GM21528 (cell line): Measurements from ENCODE around the gene PRR19.

Source experiments
- ATAC-seq: cut with Tn5 transposase; IDR thresholded peaks from one replicate; pipeline ENCODE4 v1.9.1; 2021; ENCODE audit warnings: mild to moderate bottlenecking, moderate library complexity; ENCODE audit not compliant: unreplicated experiment, low FRiP score

The PRR19 gene

DNA sequence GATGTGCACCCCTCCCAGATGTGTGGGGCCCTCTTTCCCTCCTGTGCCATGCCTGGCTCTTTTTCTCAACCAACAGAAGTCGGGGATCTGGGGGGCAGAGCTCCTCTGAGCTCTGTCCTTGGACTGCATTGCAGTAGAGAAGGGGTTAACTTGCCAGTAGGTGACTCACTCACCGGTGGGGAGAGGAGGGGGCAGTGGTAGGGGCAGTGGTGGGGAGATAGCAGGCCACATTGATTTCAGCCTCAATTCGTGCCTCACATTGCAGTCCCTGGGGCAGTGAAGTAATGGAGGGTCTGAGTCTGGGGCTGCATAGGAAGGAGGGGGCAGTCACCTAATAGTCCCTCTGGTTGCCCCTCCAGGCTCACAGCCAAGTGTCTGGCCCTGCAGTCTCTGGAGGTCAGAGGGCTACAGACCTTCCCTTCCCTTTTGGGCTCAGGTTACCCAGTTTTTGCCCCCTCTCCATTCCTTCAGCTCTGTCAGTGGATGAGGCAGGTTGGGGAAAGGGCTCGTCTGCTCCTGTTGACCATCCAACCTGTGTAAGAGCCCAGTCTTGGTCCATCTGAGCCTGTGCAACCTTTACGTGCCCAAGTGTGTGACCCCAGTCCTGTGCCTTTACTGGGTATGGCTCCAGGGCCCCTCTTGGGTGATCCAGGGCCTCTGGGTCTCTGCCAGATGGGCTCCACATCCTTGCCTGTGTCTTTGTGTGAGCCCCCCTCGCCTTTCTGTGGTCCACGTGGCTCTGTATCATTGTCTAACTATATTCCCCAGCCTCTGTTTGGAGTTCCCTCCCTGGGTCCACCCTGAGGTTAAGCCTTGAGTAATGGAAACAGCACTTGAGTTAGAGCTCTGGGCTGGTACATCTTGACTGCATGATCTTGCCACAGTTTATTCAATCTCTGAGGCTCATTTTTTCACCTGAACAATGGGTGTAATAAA is 19.8 kb upstream of the PRR19 start:
- ATAC-seq = no peak

DNA sequence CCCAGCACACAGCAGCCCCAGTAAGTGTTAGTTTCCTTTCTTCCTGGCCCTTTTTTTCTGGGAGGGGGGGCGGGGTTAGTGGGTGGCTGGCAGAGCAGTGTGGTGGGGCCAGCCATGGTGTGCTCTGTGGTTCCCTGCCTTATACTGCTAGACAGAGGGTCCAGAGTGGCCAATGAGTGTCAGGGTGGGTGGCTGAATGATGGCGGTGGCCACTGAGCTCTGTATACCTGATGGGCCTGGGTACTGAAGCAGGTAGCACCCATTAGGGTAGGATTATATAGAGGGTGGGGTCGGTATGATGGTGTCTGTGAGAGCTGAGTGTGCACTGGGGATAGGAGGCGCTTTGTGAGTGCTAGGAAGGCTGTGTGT is 19.1 kb upstream of the PRR19 start:
- ATAC-seq = peak; percentile 0

DNA sequence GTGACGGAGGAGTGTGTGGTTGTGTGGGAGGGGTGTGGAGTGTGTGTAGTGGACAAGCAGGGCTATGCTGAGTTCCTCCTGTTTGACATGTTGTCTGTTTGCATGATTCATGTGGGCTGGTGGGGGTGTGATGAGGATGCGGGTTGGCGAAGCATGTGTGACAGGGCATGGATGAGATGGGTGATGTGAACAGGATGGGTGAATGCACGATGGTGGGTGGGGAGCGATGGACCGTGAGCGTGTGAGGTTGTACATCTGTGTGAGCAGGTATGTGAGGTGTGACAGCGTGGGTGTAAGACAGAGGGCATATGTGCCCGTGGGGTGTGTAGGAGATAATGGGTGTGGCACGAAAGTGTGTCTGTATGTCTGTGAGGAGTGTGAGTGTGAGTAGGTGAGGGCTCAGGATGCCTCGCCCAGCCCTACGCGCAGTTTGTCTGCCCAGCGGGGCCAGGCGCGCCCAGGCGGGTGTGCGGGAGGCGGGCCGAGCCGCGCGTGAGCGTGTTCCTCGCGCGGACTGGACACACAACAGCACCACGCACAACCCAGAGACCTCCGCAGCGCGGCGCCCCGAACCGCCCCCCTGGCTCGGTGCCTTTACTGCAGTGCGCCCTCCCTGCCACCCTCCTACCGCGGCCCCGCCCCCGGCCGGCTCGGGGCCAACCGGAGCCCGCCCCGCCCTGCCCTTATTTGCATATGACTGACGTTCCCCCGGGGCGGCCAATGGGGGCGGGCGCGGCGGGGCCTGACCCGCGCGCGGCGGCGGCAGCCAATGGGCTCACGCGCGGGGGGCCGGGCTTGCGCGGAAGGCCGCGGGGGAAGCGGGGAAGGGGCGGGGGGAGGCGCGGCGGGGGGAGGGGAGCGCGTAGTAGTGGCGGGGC is 18.5 kb upstream of the PRR19 start:
- peak; percentile 43 for ATAC-seq

DNA sequence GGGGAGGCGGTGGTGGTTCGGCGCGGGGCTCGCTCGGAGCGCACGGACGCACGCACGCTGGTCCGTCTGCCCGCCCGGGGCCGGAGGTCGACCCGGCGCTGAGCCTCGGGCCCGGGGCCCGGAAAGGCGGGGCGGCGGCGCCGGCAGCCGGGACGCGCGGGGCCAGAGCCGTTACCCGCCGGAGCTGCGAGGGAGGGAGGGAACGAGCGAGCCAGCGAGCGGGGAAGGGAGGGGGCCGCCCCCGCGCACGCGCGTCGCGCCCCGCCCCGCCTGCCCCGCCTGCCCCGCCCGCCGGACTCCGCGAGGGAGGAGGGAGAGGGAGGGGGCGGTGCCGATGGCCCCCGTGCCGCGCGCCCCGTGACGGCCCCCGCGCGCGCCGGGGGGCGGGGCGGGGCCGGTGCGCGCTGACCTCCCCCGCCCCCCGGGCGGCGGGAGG is 17.8 kb upstream of the PRR19 start:
- ATAC-seq = peak; percentile 31

DNA sequence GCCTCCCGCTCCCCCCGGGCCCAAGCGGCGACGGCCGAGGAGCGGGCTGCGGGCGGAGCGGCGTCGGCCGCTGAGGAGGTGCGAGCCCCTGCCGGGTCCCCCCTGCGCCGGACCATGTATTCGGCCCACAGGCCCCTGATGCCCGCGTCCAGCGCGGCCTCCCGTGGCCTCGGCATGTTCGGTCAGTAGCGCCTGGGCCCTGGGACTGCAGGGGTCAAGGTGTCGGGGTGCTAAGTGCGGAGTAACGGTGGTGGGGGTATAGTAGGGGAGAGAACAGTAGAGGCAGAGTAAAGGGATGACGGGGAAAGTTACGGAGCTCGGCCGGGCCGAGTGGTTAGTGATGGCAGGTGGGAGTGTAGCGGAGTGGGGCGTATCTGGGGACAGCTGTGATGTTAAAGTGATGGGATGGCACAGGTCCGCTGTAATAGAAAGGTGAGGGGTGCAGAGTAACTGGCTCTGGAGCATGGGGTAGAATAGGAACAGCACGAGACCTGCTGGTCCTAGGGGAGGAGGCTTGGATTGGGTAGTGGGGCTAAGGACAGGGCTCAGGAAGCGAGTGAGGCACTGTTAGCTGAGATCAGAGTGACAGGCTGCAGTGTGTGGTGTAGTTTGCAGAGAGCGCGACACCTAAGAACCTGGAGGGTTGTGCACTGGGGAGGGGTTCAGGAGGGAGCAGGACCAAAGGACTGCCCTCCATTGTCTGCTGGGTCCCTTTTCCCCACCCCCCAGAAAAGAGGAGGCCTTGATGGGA is 17.2 kb upstream of the PRR19 start:
- ATAC-seq = no peak

DNA sequence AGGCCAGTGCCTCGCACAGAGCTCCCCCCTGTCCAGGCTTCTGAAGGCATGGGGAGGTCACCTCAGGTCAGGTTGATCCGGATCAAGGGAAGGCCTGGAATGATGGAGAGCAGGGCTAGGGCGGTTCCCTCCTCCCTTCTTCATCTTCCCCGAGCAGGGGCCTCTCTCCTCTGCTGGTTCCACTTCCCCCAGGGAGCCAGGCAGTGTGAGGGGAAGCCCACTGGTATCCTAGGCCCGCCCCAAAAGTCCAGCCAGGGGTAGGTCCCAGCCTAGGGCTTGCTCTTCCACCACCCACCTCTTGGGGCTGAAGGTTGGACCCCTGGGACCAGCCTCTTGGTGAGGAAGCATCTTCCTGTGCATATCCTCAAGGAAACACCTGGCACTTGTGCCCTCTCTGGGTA is 16.4 kb upstream of the PRR19 start:
- no peak for ATAC-seq

DNA sequence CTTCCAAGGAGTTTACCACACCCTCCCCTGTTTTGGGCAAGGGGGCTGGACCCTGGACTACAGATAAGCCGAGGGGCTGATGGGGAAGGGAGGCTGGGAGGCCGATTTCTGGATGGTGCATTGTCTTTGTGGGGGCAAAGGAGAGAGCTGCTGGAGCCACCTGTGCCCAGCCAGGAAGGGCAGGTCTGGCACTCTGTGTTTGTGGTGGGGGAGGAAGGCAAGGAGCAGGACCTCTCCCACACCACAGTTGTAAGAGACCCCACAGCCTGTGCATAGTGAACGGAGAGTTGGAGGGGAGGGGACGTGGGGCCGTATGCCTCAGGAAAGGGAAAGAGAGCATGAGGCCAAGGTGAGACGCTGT is 16.0 kb upstream of the PRR19 start:
- no peak for ATAC-seq

DNA sequence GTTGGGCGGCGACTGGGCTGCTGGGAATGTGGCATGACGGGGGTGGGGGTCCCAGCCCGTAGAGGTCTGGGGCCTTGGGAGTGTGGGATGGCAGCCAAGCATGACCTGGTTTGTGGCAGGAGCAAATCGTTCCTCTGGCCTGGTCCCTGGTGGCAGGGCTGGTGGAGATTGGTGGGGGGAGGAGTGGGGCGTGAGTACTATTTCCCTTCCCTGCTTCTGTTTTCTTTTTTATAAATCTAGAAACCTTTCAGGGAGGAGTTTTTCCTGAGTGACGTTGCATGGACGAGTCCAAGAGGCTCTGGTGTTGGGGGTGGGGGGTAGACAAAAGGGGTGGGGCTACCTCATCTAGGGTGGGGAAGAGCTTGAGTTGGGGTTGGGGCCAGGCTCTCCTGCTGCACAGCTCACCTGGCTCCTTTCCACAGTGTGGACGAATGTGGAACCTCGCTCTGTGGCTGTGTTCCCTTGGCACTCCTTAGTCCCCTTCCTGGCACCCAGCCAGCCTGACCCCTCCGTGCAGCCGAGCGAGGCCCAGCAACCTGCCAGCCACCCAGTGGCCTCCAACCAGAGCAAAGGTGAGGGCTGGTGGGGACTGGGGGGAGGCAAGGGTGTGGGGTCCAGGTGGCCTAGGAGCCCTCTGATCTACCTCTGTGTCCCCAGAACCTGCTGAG is 15.4 kb upstream of the PRR19 start:
- ATAC-seq = no peak

DNA sequence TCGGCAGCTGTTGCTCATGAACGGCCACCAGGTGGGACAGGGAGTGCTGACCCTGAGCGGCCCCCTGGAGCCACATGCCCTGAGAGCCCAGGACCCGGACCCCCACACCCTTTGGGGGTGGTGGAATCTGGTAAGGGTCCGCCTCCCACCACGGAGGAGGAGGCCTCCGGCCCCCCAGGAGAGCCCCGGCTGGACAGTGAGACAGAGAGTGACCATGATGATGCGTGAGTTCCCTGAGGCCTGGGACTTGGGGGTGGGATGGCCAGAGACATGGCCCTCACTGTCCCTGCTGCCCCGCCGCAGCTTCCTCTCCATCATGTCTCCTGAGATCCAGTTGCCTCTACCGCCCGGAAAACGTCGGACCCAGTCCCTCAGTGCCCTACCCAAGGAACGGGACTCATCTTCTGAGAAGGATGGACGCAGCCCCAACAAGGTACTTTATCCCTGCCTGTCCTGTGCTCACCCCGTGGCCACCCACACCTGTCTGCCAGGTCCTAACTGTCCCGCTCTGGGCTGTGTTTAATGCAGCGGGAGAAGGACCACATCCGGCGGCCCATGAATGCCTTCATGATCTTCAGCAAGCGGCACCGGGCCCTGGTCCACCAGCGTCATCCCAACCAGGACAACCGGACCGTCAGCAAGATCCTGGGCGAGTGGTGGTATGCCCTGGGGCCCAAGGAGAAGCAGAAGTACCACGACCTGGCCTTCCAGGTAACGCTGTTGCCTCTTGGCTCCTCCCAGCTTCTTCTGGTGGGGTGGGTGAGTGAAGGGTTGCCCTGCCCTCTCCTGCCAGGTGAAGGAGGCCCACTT is 14.7 kb upstream of the PRR19 start:
- ATAC-seq = no peak

DNA sequence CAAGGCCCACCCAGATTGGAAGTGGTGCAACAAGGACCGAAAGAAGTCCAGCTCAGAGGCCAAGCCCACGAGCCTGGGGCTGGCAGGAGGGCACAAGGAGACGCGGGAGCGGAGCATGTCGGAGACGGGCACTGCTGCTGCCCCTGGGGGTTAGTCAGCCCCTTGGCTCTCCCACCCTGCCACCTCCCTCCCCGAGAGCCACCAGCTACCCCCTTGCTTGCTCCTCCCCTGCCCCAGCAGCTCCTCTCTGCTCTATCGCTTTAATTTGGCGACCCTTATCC is 14.2 kb upstream of the PRR19 start:
- ATAC-seq = no peak

DNA sequence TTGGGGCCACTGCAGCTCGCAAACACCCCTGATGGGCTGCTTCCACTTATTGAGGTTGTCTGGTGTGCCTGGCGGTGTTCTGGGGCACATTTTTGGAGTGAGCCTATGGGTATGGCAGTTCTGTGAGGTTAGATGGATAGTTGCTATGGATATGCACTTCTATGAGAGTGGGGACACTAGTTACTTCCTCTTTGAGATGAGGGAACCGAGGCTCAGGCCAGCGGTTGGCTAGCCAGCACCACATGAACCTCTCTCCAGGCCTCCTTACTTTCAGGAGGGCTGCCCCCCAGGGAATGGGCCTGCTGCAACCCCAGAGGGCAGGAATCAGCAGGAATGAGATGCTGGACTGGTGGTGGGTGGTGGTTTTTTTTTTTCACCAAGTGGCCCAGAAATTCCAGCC is 13.5 kb upstream of the PRR19 start:
- ATAC-seq = no peak

DNA sequence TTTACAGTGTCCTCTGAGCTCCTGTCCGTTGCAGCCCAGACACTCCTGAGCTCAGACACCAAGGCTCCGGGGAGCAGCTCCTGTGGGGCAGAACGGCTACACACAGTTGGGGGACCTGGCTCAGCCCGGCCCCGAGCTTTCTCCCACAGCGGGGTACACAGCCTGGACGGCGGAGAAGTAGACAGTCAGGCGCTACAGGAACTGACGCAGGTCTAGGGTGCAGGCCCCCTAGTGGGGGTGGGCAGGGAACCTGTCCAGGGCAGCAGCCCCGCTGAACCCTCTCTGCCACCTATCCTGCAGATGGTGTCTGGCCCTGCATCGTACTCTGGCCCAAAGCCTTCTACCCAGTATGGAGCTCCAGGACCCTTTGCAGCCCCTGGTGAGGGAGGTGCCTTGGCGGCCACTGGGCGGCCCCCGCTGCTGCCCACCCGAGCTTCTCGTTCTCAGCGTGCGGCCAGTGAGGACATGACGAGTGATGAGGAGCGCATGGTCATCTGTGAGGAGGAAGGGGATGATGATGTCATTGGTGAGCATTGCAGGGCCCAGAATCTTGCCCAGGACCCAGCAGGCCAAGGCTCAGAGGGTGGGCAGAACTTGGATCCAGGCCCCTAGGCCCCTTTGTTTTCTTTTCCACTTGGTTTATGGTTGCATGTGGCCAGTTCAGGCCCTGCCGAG is 12.9 kb upstream of the PRR19 start:
- no peak for ATAC-seq

DNA sequence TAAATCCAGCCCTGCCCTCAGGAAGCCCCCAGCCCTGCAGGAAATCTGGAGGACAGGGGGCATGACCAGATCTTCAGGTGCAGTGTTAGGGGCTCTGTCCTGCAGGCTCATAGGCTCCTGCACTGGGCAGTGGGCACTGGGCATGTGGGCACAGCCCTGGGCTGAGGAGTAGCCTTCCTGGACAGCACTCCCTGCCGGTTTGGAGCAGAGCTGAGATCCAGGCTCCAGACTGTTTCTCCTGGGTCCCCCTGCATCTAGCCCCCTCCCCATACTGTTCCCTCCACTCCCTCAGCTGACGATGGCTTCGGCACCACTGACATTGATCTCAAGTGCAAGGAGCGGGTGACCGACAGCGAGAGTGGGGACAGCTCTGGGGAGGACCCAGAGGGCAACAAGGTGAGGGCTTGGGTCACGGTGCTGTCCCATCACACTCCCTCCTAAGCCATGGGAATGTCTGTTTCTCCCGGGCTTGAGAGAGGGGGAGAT is 12.3 kb upstream of the PRR19 start:
- no peak for ATAC-seq

DNA sequence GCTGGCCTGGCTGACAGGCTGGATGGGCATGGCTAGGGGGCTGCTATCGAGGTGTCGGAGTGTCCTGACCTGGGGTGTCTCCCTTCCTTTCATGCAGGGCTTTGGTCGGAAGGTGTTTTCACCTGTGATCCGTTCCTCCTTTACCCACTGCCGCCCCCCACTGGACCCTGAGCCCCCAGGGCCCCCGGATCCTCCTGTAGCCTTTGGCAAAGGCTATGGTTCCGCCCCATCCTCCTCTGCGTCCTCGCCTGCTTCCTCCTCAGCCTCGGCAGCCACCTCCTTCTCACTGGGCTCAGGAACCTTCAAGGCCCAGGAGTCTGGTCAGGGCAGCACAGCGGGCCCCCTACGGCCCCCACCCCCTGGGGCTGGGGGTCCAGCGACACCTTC is 11.8 kb upstream of the PRR19 start:
- ATAC-seq = no peak

DNA sequence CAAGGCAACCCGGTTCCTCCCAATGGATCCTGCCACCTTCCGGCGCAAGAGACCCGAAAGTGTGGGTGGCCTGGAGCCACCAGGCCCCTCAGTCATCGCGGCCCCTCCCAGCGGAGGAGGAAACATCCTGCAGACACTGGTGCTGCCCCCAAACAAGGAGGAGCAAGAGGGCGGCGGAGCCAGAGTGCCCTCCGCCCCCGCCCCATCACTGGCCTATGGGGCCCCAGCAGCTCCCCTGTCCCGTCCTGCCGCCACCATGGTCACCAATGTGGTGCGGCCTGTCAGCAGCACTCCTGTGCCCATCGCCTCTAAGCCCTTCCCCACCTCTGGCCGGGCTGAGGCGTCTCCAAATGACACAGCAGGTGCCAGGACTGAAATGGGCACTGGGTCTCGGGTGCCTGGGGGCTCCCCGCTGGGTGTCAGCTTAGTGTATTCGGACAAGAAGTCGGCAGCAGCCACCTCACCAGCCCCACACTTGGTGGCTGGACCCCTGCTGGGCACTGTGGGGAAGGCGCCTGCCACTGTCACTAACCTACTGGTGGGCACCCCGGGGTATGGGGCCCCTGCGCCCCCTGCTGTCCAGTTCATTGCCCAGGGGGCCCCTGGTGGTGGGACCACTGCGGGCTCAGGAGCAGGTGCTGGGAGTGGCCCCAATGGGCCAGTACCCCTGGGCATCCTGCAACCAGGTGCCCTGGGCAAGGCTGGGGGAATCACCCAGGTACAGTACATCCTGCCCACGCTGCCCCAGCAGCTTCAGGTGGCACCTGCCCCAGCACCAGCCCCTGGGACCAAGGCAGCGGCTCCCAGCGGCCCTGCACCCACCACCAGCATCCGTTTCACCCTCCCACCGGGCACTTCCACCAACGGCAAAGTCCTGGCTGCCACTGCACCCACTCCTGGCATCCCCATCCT is 11.2 kb upstream of the PRR19 start:
- no peak for ATAC-seq

DNA sequence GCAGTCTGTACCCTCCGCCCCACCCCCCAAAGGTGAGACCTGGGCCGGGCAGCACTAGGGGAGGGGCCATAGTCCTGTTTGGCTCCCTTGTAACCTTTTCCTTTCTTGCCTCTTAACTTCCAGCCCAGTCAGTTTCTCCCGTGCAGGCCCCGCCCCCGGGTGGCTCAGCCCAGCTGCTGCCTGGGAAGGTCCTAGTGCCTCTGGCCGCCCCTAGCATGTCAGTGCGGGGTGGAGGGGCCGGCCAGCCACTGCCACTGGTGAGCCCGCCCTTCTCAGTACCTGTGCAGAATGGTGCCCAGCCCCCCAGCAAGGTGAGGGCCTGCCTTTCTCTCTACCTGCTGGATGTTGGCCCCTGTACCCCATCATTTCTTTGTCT is 10.5 kb upstream of the PRR19 start:
- ATAC-seq = no peak

DNA sequence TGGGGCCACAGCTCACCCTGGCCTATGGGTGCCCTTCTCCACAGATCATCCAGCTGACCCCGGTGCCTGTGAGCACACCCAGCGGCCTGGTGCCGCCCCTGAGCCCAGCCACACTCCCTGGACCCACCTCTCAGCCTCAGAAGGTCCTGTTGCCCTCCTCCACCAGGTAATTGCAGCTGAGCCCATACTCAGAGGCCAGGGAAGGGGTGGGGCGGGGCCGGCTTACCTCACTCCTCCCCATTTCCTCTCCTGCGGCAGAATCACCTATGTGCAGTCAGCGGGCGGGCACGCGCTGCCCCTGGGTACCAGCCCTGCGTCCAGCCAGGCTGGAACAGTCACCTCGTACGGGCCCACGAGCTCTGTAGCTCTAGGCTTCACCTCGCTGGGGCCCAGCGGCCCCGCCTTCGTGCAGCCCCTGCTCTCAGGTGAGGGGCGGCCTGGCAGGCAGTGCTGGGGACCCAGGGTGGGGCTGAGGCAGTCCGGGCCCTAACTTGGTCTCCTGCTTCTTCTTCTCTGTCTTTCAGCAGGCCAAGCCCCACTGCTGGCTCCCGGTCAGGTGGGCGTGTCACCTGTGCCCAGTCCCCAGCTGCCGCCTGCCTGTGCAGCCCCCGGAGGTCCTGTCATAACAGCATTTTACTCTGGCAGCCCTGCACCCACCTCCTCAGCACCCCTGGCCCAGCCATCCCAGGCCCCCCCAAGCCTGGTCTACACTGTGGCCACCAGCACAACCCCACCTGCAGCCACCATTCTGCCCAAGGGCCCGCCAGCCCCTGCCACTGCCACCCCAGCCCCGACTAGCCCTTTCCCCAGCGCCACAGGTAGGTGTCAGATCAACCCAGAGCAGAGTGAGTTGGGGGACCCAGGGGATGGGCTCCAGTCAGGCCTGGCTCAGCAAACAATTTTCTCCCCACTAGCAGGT is 9.6 kb upstream of the PRR19 start:
- ATAC-seq = no peak
